ENCODE data around the gene UPK3BL2.
"Not testable (repeated sequence)": the region's sequence is repeated elsewhere in the genome, so short reads cannot be mapped to it uniquely, and the experiment has no call there.

Gene UPK3BL2

GRCh38 chr7:102494473-102495149 is 48.9 kb downstream of the UPK3BL2 start:
- DNase-seq (ENCODE audit: low read depth, low spot score), result not testable (repeated sequence)

- not testable (repeated sequence) for DNase-seq (ENCODE audit: low read depth, low spot score)
These were observed 49.5 kb downstream of the UPK3BL2 start for GRCh38 chr7:102494026-102494425.

- not testable (repeated sequence) for DNase-seq (ENCODE audit: low read depth, low spot score)
These were observed 50.1 kb downstream of the UPK3BL2 start for GRCh38 chr7:102493220-102493935.

GRCh38 chr7:102490529-102491075 is 52.9 kb downstream of the UPK3BL2 start:
- not testable (repeated sequence) for DNase-seq (ENCODE audit: low read depth, low spot score)

All from iPS DF 19.7 (cell line).